IMR-90 (cell line): Measurements from ENCODE around the gene OR9Q2. TPM values are rescaled to one million over a fixed set of nuclear protein-coding genes. Genes with fewer than 3 reads are reported as not detected.

Experiments used
- ATAC-seq: fragments of 200-7000 bp; cut with Tn5 transposase; 2 replicates; pipeline ENCODE4 v1.9.1; 2020; ENCODE audit warnings: low read depth, mild to moderate bottlenecking, moderate library complexity
- BruUV-seq: library from RNA; stranded (reverse); fragments of 400-500 nt; replicated peaks from 2 replicates; lab custom pipeline; 2021; lab: Mats Ljungman, UMichigan
- CTCF ChIA-PET: fragments of 300-600 bp; formaldehyde crosslinking; extraction: SDS; loops from one replicate; lab custom pipeline; 2021; ENCODE audit warnings: antibody characterized with exemption; lab: Yijun Ruan, JAX
- POLR2A ChIA-PET: fragments of 300-600 bp; sonication (Branson Sonifier 250); formaldehyde crosslinking; loops from one replicate; lab custom pipeline; 2022; ENCODE audit warnings: antibody characterized with exemption; ENCODE audit not compliant: unreplicated experiment; lab: Charles Lee
- DNase-seq: peaks from one replicate; pipeline ENCODE4 v3.0.0; 2013
- H2AFZ ChIP-seq: replicated peaks from 2 replicates; pipeline ENCODE3; 2013; ENCODE audit warnings: low read length, mild to moderate bottlenecking; ENCODE audit not compliant: poor library complexity
- H2AK5ac ChIP-seq: 2 replicates; pipeline ENCODE4 v1.6.1; 2013; ENCODE audit warnings: low read depth, low read length, inconsistent platforms
- H2AK9ac ChIP-seq: replicated peaks from 2 replicates; pipeline ENCODE3; 2013; ENCODE audit warnings: mild to moderate bottlenecking, low read depth, low read length, moderate library complexity; ENCODE audit not compliant: poor library complexity
- H2BK120ac ChIP-seq: 2 replicates; pipeline ENCODE4 v1.6.1; 2013; ENCODE audit warnings: low read depth, low read length, inconsistent platforms
- H2BK15ac ChIP-seq: 3 replicates; pipeline ENCODE4 v1.6.1; 2013; ENCODE audit warnings: low read depth, low read length, inconsistent platforms
- H2BK20ac ChIP-seq: 2 replicates; pipeline ENCODE4 v1.6.1; 2013; ENCODE audit warnings: low read depth, mild to moderate bottlenecking, inconsistent platforms, low read length, moderate library complexity
- H2BK5ac ChIP-seq: 2 replicates; pipeline ENCODE4 v1.6.1; 2013; ENCODE audit warnings: mild to moderate bottlenecking, low read depth, low read length, inconsistent platforms; ENCODE audit not compliant: poor library complexity, severe bottlenecking
- H3K14ac ChIP-seq: replicated peaks from 2 replicates; pipeline ENCODE4 v1.6.1; 2013; ENCODE audit warnings: low read depth, low read length, inconsistent platforms
- H3K18ac ChIP-seq: 2 replicates; pipeline ENCODE4 v1.6.1; 2013; ENCODE audit warnings: low read depth, low read length, control low read depth
- H3K23ac ChIP-seq: 2 replicates; pipeline ENCODE4 v1.6.1; 2013; ENCODE audit warnings: low read depth, low read length, inconsistent platforms
- H3K27ac ChIP-seq: 2 replicates; pipeline ENCODE4 v1.5.1; 2013; ENCODE audit warnings: mild to moderate bottlenecking, control low read depth, low read length; ENCODE audit not compliant: insufficient read depth
- H3K27me3 ChIP-seq: 2 replicates; pipeline ENCODE4 v1.6.1; 2013; ENCODE audit warnings: low read length; ENCODE audit not compliant: control insufficient read depth, insufficient read depth
- H3K36me3 ChIP-seq: 2 replicates; pipeline ENCODE4 v1.6.1; 2013; ENCODE audit warnings: low read length, mixed read lengths; ENCODE audit not compliant: control insufficient read depth, insufficient read depth
- H3K4ac ChIP-seq: 2 replicates; pipeline ENCODE4 v1.6.1; 2013; ENCODE audit warnings: low read depth, low read length, inconsistent platforms
- H3K4me1 ChIP-seq: 2 replicates; pipeline ENCODE4 v1.6.1; 2013; ENCODE audit warnings: low read length, mixed read lengths; ENCODE audit not compliant: control insufficient read depth, insufficient read depth
- H3K4me2 ChIP-seq: 2 replicates; pipeline ENCODE4 v1.6.1; 2013; ENCODE audit warnings: low read depth, mild to moderate bottlenecking, control low read depth, low read length, moderate library complexity
- H3K4me3 ChIP-seq: 2 replicates; pipeline ENCODE4 v1.5.1; 2013; ENCODE audit warnings: low read depth, mild to moderate bottlenecking, control low read depth, low read length, moderate library complexity; ENCODE audit not compliant: insufficient read depth
- H3K56ac ChIP-seq: 2 replicates; pipeline ENCODE4 v1.6.1; 2013; ENCODE audit warnings: low read length, inconsistent platforms; ENCODE audit not compliant: insufficient read depth; ENCODE audit errors: extremely low read depth
- H3K79me1 ChIP-seq, 2 experiments: 2 replicates each; pipeline ENCODE4 v1.6.1; 2013; ENCODE audit warnings: low read length in 2 of 2, inconsistent platforms in 1 of 2, low read depth in 1 of 2
- H3K9ac ChIP-seq: 2 replicates; pipeline ENCODE4 v1.6.1; 2013; ENCODE audit warnings: low read depth, low read length, control low read depth
- H3K9me1 ChIP-seq: 2 replicates; pipeline ENCODE4 v1.6.1; 2013; ENCODE audit warnings: low read length, inconsistent platforms; ENCODE audit not compliant: insufficient read depth
- H3K9me3 ChIP-seq: 2 replicates; pipeline ENCODE4 v1.6.1; 2013; ENCODE audit warnings: low read length; ENCODE audit not compliant: control insufficient read depth, insufficient read depth
- H4K20me1 ChIP-seq: 2 replicates; pipeline ENCODE4 v1.6.1; 2013; ENCODE audit warnings: low read length, inconsistent platforms; ENCODE audit not compliant: insufficient read depth
- H4K5ac ChIP-seq: 2 replicates; pipeline ENCODE4 v1.6.1; 2013; ENCODE audit warnings: mild to moderate bottlenecking, low read depth, low read length, control low read depth
- H4K8ac ChIP-seq, 2 experiments: 2 replicates each; pipeline ENCODE4 v1.6.1; 2013; ENCODE audit warnings: low read depth in 2 of 2, low read length in 2 of 2, control low read depth in 1 of 2, inconsistent platforms in 1 of 2
- H4K91ac ChIP-seq: 2 replicates; pipeline ENCODE4 v1.6.1; 2013; ENCODE audit warnings: low read depth, low read length, inconsistent platforms; ENCODE audit not compliant: insufficient read depth
- BHLHE40 ChIP-seq: fragments of 150-350 bp; IDR thresholded peaks from 2 replicates; pipeline ENCODE4 v1.6.1; 2016; ENCODE audit warnings: mild to moderate bottlenecking, low read depth, low read length
- CHD1 ChIP-seq: IDR thresholded peaks from 2 replicates; pipeline ENCODE4 v1.6.1; 2012; ENCODE audit warnings: low read depth, low read length, improper control_type of control experiment
- FOS ChIP-seq: fragments of 150-350 bp; IDR thresholded peaks from 2 replicates; pipeline ENCODE4 v1.6.1; 2016; ENCODE audit warnings: low read depth, low read length
- MAFK ChIP-seq: IDR thresholded peaks from 2 replicates; pipeline ENCODE4 v1.6.1; 2012; ENCODE audit warnings: low read depth, low read length, improper control_type of control experiment
- MAZ ChIP-seq: IDR thresholded peaks from 2 replicates; pipeline ENCODE4 v1.6.1; 2012; ENCODE audit warnings: low read depth, mild to moderate bottlenecking, low read length, improper control_type of control experiment, moderate library complexity, borderline replicate concordance
- MXI1 ChIP-seq: IDR thresholded peaks from 2 replicates; pipeline ENCODE4 v1.6.1; 2012; ENCODE audit warnings: low read depth, mild to moderate bottlenecking, low read length, moderate library complexity, borderline replicate concordance
- NFE2L2 ChIP-seq: fragments of 150-350 bp; IDR thresholded peaks from 2 replicates; pipeline ENCODE4 v1.6.1; 2016; ENCODE audit warnings: low read depth, mild to moderate bottlenecking, low read length
- RAD21 ChIP-seq: IDR thresholded peaks from 2 replicates; pipeline ENCODE4 v1.6.1; 2012; ENCODE audit warnings: low read length, improper control_type of control experiment
- RCOR1 ChIP-seq: IDR thresholded peaks from 2 replicates; pipeline ENCODE4 v1.6.1; 2012; ENCODE audit warnings: mild to moderate bottlenecking, low read length, improper control_type of control experiment; ENCODE audit not compliant: insufficient replicate concordance
- RFX5 ChIP-seq: IDR thresholded peaks from 2 replicates; pipeline ENCODE4 v1.8.0; 2012; ENCODE audit warnings: low read depth, mild to moderate bottlenecking, low read length, moderate library complexity
- WGBS, 2 experiments: methylation state at CpG; one replicate each; pipeline versions ENCODE4 v1.1.5 to v1.1.7; 2013; ENCODE audit warnings: missing lambda C conversion rate in 2 of 2; ENCODE audit not compliant: insufficient read length in 1 of 2; ENCODE audit errors: extremely low coverage in 2 of 2; 5-methylcytosine and 5-hydroxymethylcytosine counted together
- dilution Hi-C: fragments of 300-500 bp; cut with HindIII; formaldehyde crosslinking; loops from one replicate; pipeline ENCODE4 v1.14.3; 2018; ENCODE audit warnings: low sequenced_read_pairs; ENCODE audit not compliant: unreplicated experiment
- in situ Hi-C: fragments of 300-500 bp; cut with MboI; formaldehyde crosslinking; loops from 3 replicates; pipeline ENCODE4 v1.14.3; 2019; ENCODE audit warnings: low sequenced_read_pairs, inconsistent platforms, mixed read lengths
- intact Hi-C: fragments of 100-400 bp; cut with micrococcal nuclease; formaldehyde crosslinking; loops from 2 replicates; pipeline ENCODE4 v1.10.0; 2022
- polyA plus RNA-seq, 3 experiments: library from polyadenylated mRNA; depleted of rRNA; stranded (reverse); fragments of >200 nt; gene quantifications; 2 replicates each; pipeline ENCODE4 v1.2.3, GENCODE V29; 2012; ENCODE audit warnings: low replicate concordance in 1 of 3
- total RNA-seq: library from RNA; depleted of rRNA; stranded (reverse); fragments of >200 nt; gene quantifications from 2 replicates; pipeline ENCODE4 v1.2.3, GENCODE V29; 2012
- TF ChIP-seq, protein P1 (sequence below): fragments of 150-350 bp; IDR thresholded peaks from 2 replicates; pipeline ENCODE4 v1.6.1; 2016; ENCODE audit warnings: low read depth, mild to moderate bottlenecking, low read length, moderate library complexity, borderline replicate concordance
- TF ChIP-seq, protein P2 (sequence below): fragments of 150-350 bp; IDR thresholded peaks from 2 replicates; pipeline ENCODE4 v1.6.1; 2017; ENCODE audit warnings: mild to moderate bottlenecking, antibody characterized with exemption, low read length, low read depth

Gene OR9Q2
- total and polyA plus RNA-seq, 2 of the 4 experiments (the other 2 are of a cell fraction), result not detected

DNA sequence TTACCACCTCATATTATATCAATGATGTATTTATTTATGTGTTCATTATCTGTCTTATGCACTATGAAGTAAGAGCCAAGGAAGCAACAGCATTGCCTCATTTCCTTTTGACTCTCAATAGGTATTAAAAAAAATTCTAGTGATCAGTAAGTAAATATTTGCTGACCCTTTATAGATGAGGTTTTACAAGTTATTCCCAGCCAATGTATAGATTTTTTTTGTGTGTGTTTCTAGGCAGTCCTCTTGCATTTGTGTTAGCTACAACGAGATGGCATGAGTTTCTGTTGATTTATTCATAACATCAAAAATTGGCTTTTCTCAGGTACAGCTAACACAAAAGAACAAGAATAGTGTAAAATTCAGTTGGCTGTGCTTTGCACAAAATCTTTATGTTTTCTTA is 10.4 kb downstream of the OR9Q2 start:
- no peak overlapping the region for H4K8ac ChIP-seq
- H3K4me1 ChIP-seq, result no peaks in the 10 kb centered on the region
- H3K23ac ChIP-seq, result no peak overlapping the region
- H4K5ac ChIP-seq, result no peak overlapping the region
- no peaks in the 10 kb centered on the region for H3K9me1 ChIP-seq
- no peak overlapping the region for H3K14ac ChIP-seq
- no peaks in the 10 kb centered on the region for H4K20me1 ChIP-seq
- H3K4ac ChIP-seq, result no peak overlapping the region
- H2BK20ac ChIP-seq, result no peak overlapping the region
- H3K79me1 ChIP-seq, result no peaks in the 10 kb centered on the region
- in situ Hi-C loops, result no loop called here
- BruUV-seq, result no TSS peak
- H3K36me3 ChIP-seq, result no peaks in the 10 kb centered on the region
- no peak overlapping the region for H2BK120ac ChIP-seq
- no peak overlapping the region for H3K18ac ChIP-seq
- H3K9ac ChIP-seq, result no peak overlapping the region
- no peak for ATAC-seq
- DNase-seq, result no peak
- no peak overlapping the region for H2BK5ac ChIP-seq
- TF ChIP-seq FOS, result no peak
- TF ChIP-seq, protein P1, sequence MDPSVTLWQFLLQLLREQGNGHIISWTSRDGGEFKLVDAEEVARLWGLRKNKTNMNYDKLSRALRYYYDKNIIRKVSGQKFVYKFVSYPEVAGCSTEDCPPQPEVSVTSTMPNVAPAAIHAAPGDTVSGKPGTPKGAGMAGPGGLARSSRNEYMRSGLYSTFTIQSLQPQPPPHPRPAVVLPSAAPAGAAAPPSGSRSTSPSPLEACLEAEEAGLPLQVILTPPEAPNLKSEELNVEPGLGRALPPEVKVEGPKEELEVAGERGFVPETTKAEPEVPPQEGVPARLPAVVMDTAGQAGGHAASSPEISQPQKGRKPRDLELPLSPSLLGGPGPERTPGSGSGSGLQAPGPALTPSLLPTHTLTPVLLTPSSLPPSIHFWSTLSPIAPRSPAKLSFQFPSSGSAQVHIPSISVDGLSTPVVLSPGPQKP, result no peak
- no peak for TF ChIP-seq RFX5
- no peak for TF ChIP-seq MAZ
- no peak for TF ChIP-seq RAD21
- no peak for TF ChIP-seq BHLHE40
- TF ChIP-seq MXI1, result no peak
- TF ChIP-seq RCOR1, result no peak
- TF ChIP-seq, protein P2, sequence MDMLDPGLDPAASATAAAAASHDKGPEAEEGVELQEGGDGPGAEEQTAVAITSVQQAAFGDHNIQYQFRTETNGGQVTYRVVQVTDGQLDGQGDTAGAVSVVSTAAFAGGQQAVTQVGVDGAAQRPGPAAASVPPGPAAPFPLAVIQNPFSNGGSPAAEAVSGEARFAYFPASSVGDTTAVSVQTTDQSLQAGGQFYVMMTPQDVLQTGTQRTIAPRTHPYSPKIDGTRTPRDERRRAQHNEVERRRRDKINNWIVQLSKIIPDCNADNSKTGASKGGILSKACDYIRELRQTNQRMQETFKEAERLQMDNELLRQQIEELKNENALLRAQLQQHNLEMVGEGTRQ, result no peak
- no peak for TF ChIP-seq CHD1
- no peak for TF ChIP-seq MAFK
- no peak for TF ChIP-seq NFE2L2
- dilution Hi-C loops, result no loop called here
- H2AFZ ChIP-seq, result no peak overlapping the region
- H3K27me3 ChIP-seq, result no peaks in the 10 kb centered on the region
- POLR2A ChIA-PET, result no interaction called here
- H2BK15ac ChIP-seq, result no peak overlapping the region
- no peak overlapping the region for H3K4me3 ChIP-seq
- H4K91ac ChIP-seq, result no peak overlapping the region
- no CpG with 5 or more reads among the region's 1 CpG for WGBS, 2 experiments
- no peaks in the 10 kb centered on the region; the same call in 1 of the 2 replicates for H3K9me3 ChIP-seq
- intact Hi-C loops, result no loop called here
- no peak overlapping the region for H3K56ac ChIP-seq
- no peak overlapping the region for H3K4me2 ChIP-seq
- no peak overlapping the region for H3K27ac ChIP-seq
- CTCF ChIA-PET, result interaction anchor here (0.6 kb wide), 1 partner anchor 55 kb away, joined by 4 read pairs; no protein-coding TSS in a partner anchor
- H2AK5ac ChIP-seq, result no peak overlapping the region
- no peak overlapping the region for H2AK9ac ChIP-seq
